ENCODE results near the gene FRG2C. TPM values are rescaled to one million over a fixed set of nuclear protein-coding genes. Genes with fewer than 3 reads are reported as not detected.
A peak's percentile ranks its signal among the peaks of the same experiment; 100 is the strongest.
"Not testable (repeated sequence)": the region's sequence is repeated elsewhere in the genome, so short reads cannot be mapped to it uniquely, and the experiment has no call there.

Gene FRG2C
- total and polyA plus RNA-seq, 10 donors = not detected

GRCh38 chr3:75631541-75631940 is 32.6 kb upstream of the FRG2C start:
- no peak for DNase-seq
- intact Hi-C loops (cut with DNase I; ENCODE audit: low total_unique reads) = no loop called here
- Histone ChIP-seq H3K27me3 (replicated peaks in 1 of 7) (no peaks in the 10 kb centered on the region), H3K36me3 (no peaks in the 10 kb centered on the region), H3K4me3 (no peak overlapping the region), H3K4me1 (no peaks in the 10 kb centered on the region), H3K9me3 (no peaks in the 10 kb centered on the region), H3K27ac (no peak overlapping the region)
- TF ChIP-seq CTCF (IDR thresholded peaks at IDR 0.05 in 8 of 11, conservative IDR thresholded peaks at IDR 0.05 in 3 of 11) (no peak), POLR2AphosphoS5 (IDR thresholded peaks at IDR 0.05) (no peak), POLR2A (IDR thresholded peaks at IDR 0.05) (no peak)
- WGBS, 5 donors = 65 to 78% (median 75%) methylated on average over 4 of the region's 4 CpGs

- H3K9me3 ChIP-seq; H3K36me3 ChIP-seq; intact Hi-C loops (cut with DNase I; ENCODE audit: low total_unique reads); H3K27me3 ChIP-seq (replicated peaks in 1 of 7); DNase-seq; H3K4me3 ChIP-seq; H3K27ac ChIP-seq: not testable (repeated sequence)
- H3K4me1 ChIP-seq = peaks cover 0 to 25% (median 6%) of the 10 kb centered on the region in 6 donors
- WGBS, 5 donors = 89 to 94% (median 91%) methylated on average over 10 of the region's 10 CpGs
Observed at GRCh38 chr3:75638947-75639346, 25.2 kb upstream of the FRG2C start.

- intact Hi-C loops (cut with DNase I; ENCODE audit: low total_unique reads) = loop anchor here (10.0 kb wide), 1 partner anchor 346 kb away; no protein-coding TSS in a partner anchor
- not testable (repeated sequence) for H3K9me3 ChIP-seq; H3K27me3 ChIP-seq (replicated peaks in 1 of 7); H3K36me3 ChIP-seq
- DNase-seq = peak; percentile 84
- peaks cover 0 to 25% (median 6%) of the 10 kb centered on the region in 6 donors for H3K4me1 ChIP-seq
- WGBS, 5 donors = 0 to 9% (median 3%) methylated on average over 10 to 16 of the region's 16 CpGs
- H3K4me3 ChIP-seq = peak overlapping the region; percentile 31 to 78 (median 50)
- peak overlapping the region in 5 of 8 donors; percentile 8 to 77 (median 70) for H3K27ac ChIP-seq
- peak; percentile 27 to 79 (median 49) for TF ChIP-seq POLR2AphosphoS5 (IDR thresholded peaks at IDR 0.05)
Observed at GRCh38 chr3:75641107-75641517, 23.0 kb upstream of the FRG2C start.

GRCh38 chr3:75643031-75643800 is 20.9 kb upstream of the FRG2C start:
- peak overlapping the region in 1 of 8 donors; percentile 31 for H3K27ac ChIP-seq
- intact Hi-C loops (cut with DNase I; ENCODE audit: low total_unique reads) = loop anchor here (10.0 kb wide), 1 partner anchor 348 kb away; no protein-coding TSS in a partner anchor
- not testable (repeated sequence) for DNase-seq; H3K27me3 ChIP-seq (replicated peaks in 1 of 7); H3K36me3 ChIP-seq; H3K9me3 ChIP-seq
- peak in 8 of 11 experiments; percentile 21 to 54 (median 48) for TF ChIP-seq CTCF (IDR thresholded peaks at IDR 0.05 in 8 of 11, conservative IDR thresholded peaks at IDR 0.05 in 3 of 11)
- peak overlapping the region in 2 of 8 donors; percentile 15 to 36 for H3K4me3 ChIP-seq
- peaks cover 0 to 25% (median 6%) of the 10 kb centered on the region in 6 donors for H3K4me1 ChIP-seq
- WGBS, 5 donors = 25 to 33% (median 27%) methylated on average over 20 of the region's 20 CpGs

GRCh38 chr3:75645548-75645947 is 18.6 kb upstream of the FRG2C start:
- DNase-seq; H3K4me3 ChIP-seq; H3K27me3 ChIP-seq (replicated peaks in 1 of 7); H3K27ac ChIP-seq; H3K36me3 ChIP-seq; H3K9me3 ChIP-seq: not testable (repeated sequence)
- peaks cover 0 to 24% (median 6%) of the 10 kb centered on the region in 6 donors for H3K4me1 ChIP-seq
- WGBS, 5 donors = 46 to 84% (median 66%) methylated on average over 4 of the region's 4 CpGs
- intact Hi-C loops (cut with DNase I; ENCODE audit: low total_unique reads) = loop anchor here (10.0 kb wide), 1 partner anchor 351 kb away; no protein-coding TSS in a partner anchor
